Measurements from ENCODE around the gene ADARB2. TPM values are rescaled to one million over a fixed set of nuclear protein-coding genes. Genes with fewer than 3 reads are reported as not detected.

ADARB2 gene
- total and polyA plus RNA-seq, 4 experiments from 2014 or later = 13.5 to 14.1 TPM; not detected in 2

GRCh38 chr10:1604246-1604645 is 133.1 kb downstream of the ADARB2 start:
- Mint-ChIP-seq H3K36me3 (no peaks in the 10 kb centered on the region), H3K27ac (no peak overlapping the region), H3K4me1 (peaks cover 2 to 10% (median 4%) of the 10 kb centered on the region in 4 donors), H3K4me3 (no peak overlapping the region), H3K27me3 (peaks cover 18 to 22% of the 10 kb centered on the region in 2 donors), H3K9me3 (no peaks in the 10 kb centered on the region)
- Histone ChIP-seq H3K9me3 (ENCODE audit: control insufficient read depth in 1 of 2, low read length in 2 of 2) (no peaks in the 10 kb centered on the region), H3K27me3 (ENCODE audit: insufficient read depth, low read length) (peaks cover 3% of the 10 kb centered on the region), H3K4me1 (ENCODE audit: insufficient read depth, low read length) (no peaks in the 10 kb centered on the region), H3K4me3 (ENCODE audit: low read length in 2 of 2) (no peak overlapping the region), H3K27ac (ENCODE audit: low read depth, low read length) (no peak overlapping the region), H3K36me3 (ENCODE audit: insufficient read depth, low read length) (no peaks in the 10 kb centered on the region)
- intact Hi-C loops (cut with micrococcal nuclease) = no loop called here
- DNase-seq = no peak
- ChIA-PET POLR2A (ENCODE audit: partially characterized antibody) (no interaction called here), CTCF (ENCODE audit: partially characterized antibody) (no interaction called here)

- H3K9me3 ChIP-seq (ENCODE audit: control insufficient read depth in 1 of 2, low read length in 2 of 2) = no peaks in the 10 kb centered on the region
- H3K27ac Mint-ChIP-seq = no peak overlapping the region
- no peak overlapping the region for H3K4me3 Mint-ChIP-seq
- H3K27ac ChIP-seq (ENCODE audit: low read depth, low read length) = no peak overlapping the region
- no peaks in the 10 kb centered on the region for H3K9me3 Mint-ChIP-seq
- H3K4me1 ChIP-seq (ENCODE audit: insufficient read depth, low read length) = no peaks in the 10 kb centered on the region
- ChIA-PET POLR2A (ENCODE audit: partially characterized antibody) (no interaction called here), CTCF (ENCODE audit: partially characterized antibody) (no interaction called here)
- H3K36me3 Mint-ChIP-seq = no peaks in the 10 kb centered on the region
- no peak for DNase-seq
- peaks cover 0 to 5% (median 2%) of the 10 kb centered on the region in 4 donors for H3K4me1 Mint-ChIP-seq
- peaks cover 12 to 18% of the 10 kb centered on the region in 2 donors for H3K27me3 Mint-ChIP-seq
- H3K4me3 ChIP-seq (ENCODE audit: low read length in 2 of 2) = no peak overlapping the region
- no peaks in the 10 kb centered on the region for H3K36me3 ChIP-seq (ENCODE audit: insufficient read depth, low read length)
- H3K27me3 ChIP-seq (ENCODE audit: insufficient read depth, low read length) = no peaks in the 10 kb centered on the region
- intact Hi-C loops (cut with micrococcal nuclease) = no loop called here
These were observed 134.1 kb downstream of the ADARB2 start for GRCh38 chr10:1603181-1603580.

GRCh38 chr10:1602037-1602484 is 135.3 kb downstream of the ADARB2 start:
- H3K4me3 ChIP-seq (ENCODE audit: low read length in 2 of 2) = no peak overlapping the region
- no peak overlapping the region for H3K4me3 Mint-ChIP-seq
- H3K36me3 ChIP-seq (ENCODE audit: insufficient read depth, low read length) = no peaks in the 10 kb centered on the region
- H3K9me3 Mint-ChIP-seq = peaks cover 0 to 3% (median 0%) of the 10 kb centered on the region in 8 donors
- H3K27ac Mint-ChIP-seq = no peak overlapping the region
- ChIA-PET POLR2A (ENCODE audit: partially characterized antibody) (no interaction called here), CTCF (ENCODE audit: partially characterized antibody) (no interaction called here)
- H3K27ac ChIP-seq (ENCODE audit: low read depth, low read length) = no peak overlapping the region
- no peak for DNase-seq
- H3K27me3 ChIP-seq (ENCODE audit: insufficient read depth, low read length) = no peaks in the 10 kb centered on the region
- peaks cover 0 to 2% (median 0%) of the 10 kb centered on the region in 4 donors for H3K4me1 Mint-ChIP-seq
- no peaks in the 10 kb centered on the region for H3K4me1 ChIP-seq (ENCODE audit: insufficient read depth, low read length)
- peaks cover 4 to 9% of the 10 kb centered on the region in 2 donors for H3K27me3 Mint-ChIP-seq
- no peaks in the 10 kb centered on the region for H3K36me3 Mint-ChIP-seq
- intact Hi-C loops (cut with micrococcal nuclease) = no loop called here
- H3K9me3 ChIP-seq (ENCODE audit: control insufficient read depth in 1 of 2, low read length in 2 of 2) = no peaks in the 10 kb centered on the region

GRCh38 chr10:1601406-1601805 is 135.9 kb downstream of the ADARB2 start:
- no peak for DNase-seq
- Mint-ChIP-seq H3K36me3 (no peaks in the 10 kb centered on the region), H3K27ac (no peak overlapping the region), H3K4me3 (no peak overlapping the region), H3K27me3 (peaks cover 4 to 6% of the 10 kb centered on the region in 2 donors), H3K9me3 (peaks cover 0 to 4% (median 0%) of the 10 kb centered on the region in 8 donors), H3K4me1 (peaks cover 0 to 2% (median 0%) of the 10 kb centered on the region in 4 donors)
- CTCF ChIA-PET (ENCODE audit: partially characterized antibody) = no interaction called here
- H3K36me3 ChIP-seq (ENCODE audit: insufficient read depth, low read length) = no peaks in the 10 kb centered on the region
- intact Hi-C loops (cut with micrococcal nuclease) = no loop called here
- POLR2A ChIA-PET (ENCODE audit: partially characterized antibody) = no interaction called here
- no peak overlapping the region for H3K4me3 ChIP-seq (ENCODE audit: low read length in 2 of 2)
- no peak overlapping the region for H3K27ac ChIP-seq (ENCODE audit: low read depth, low read length)
- H3K4me1 ChIP-seq (ENCODE audit: insufficient read depth, low read length) = no peaks in the 10 kb centered on the region
- H3K9me3 ChIP-seq (ENCODE audit: control insufficient read depth in 1 of 2, low read length in 2 of 2) = no peaks in the 10 kb centered on the region
- no peaks in the 10 kb centered on the region for H3K27me3 ChIP-seq (ENCODE audit: insufficient read depth, low read length)

GRCh38 chr10:1600861-1601260 is 136.5 kb downstream of the ADARB2 start:
- Histone ChIP-seq H3K27me3 (ENCODE audit: insufficient read depth, low read length) (no peaks in the 10 kb centered on the region), H3K4me1 (ENCODE audit: insufficient read depth, low read length) (no peaks in the 10 kb centered on the region), H3K36me3 (ENCODE audit: insufficient read depth, low read length) (no peaks in the 10 kb centered on the region), H3K9me3 (ENCODE audit: control insufficient read depth in 1 of 2, low read length in 2 of 2) (no peaks in the 10 kb centered on the region), H3K4me3 (ENCODE audit: low read length in 2 of 2) (no peak overlapping the region), H3K27ac (ENCODE audit: low read depth, low read length) (no peak overlapping the region)
- ChIA-PET CTCF (ENCODE audit: partially characterized antibody) (no interaction called here), POLR2A (ENCODE audit: partially characterized antibody) (no interaction called here)
- Mint-ChIP-seq H3K4me1 (peaks cover 0 to 2% (median 0%) of the 10 kb centered on the region in 4 donors), H3K36me3 (no peaks in the 10 kb centered on the region), H3K9me3 (peaks cover 0 to 4% (median 0%) of the 10 kb centered on the region in 8 donors), H3K27ac (no peak overlapping the region), H3K27me3 (peaks cover 1 to 5% of the 10 kb centered on the region in 2 donors), H3K4me3 (no peak overlapping the region)
- intact Hi-C loops (cut with micrococcal nuclease) = no loop called here
- no peak for DNase-seq

GRCh38 chr10:1598393-1599153 is 138.8 kb downstream of the ADARB2 start:
- H3K36me3 Mint-ChIP-seq = no peaks in the 10 kb centered on the region
- ChIA-PET POLR2A (ENCODE audit: partially characterized antibody) (no interaction called here), CTCF (ENCODE audit: partially characterized antibody) (no interaction called here)
- peaks cover 0 to 2% (median 0%) of the 10 kb centered on the region in 4 donors for H3K4me1 Mint-ChIP-seq
- no peaks in the 10 kb centered on the region for H3K36me3 ChIP-seq (ENCODE audit: insufficient read depth, low read length)
- no peak overlapping the region for H3K27ac ChIP-seq (ENCODE audit: low read depth, low read length)
- no peak overlapping the region for H3K4me3 ChIP-seq (ENCODE audit: low read length in 2 of 2)
- H3K9me3 Mint-ChIP-seq = peaks cover 0 to 4% (median 0%) of the 10 kb centered on the region in 8 donors
- no peaks in the 10 kb centered on the region for H3K4me1 ChIP-seq (ENCODE audit: insufficient read depth, low read length)
- no peak overlapping the region for H3K27ac Mint-ChIP-seq
- DNase-seq = no peak
- intact Hi-C loops (cut with micrococcal nuclease) = no loop called here
- H3K27me3 Mint-ChIP-seq = peaks cover 1 to 8% of the 10 kb centered on the region in 2 donors
- H3K4me3 Mint-ChIP-seq = no peak overlapping the region
- no peaks in the 10 kb centered on the region for H3K9me3 ChIP-seq (ENCODE audit: control insufficient read depth in 1 of 2, low read length in 2 of 2)
- H3K27me3 ChIP-seq (ENCODE audit: insufficient read depth, low read length) = no peaks in the 10 kb centered on the region

GRCh38 chr10:1597370-1598146 is 139.8 kb downstream of the ADARB2 start:
- H3K4me1 ChIP-seq (ENCODE audit: insufficient read depth, low read length) = no peaks in the 10 kb centered on the region
- Mint-ChIP-seq H3K9me3 (peaks cover 0 to 4% (median 0%) of the 10 kb centered on the region in 8 donors), H3K4me3 (no peak overlapping the region), H3K36me3 (no peaks in the 10 kb centered on the region), H3K27me3 (peaks cover 1 to 8% of the 10 kb centered on the region in 2 donors), H3K4me1 (no peaks in the 10 kb centered on the region), H3K27ac (peak overlapping the region in 1 of 7 donors; percentile 2)
- H3K27ac ChIP-seq (ENCODE audit: low read depth, low read length) = no peak overlapping the region
- DNase-seq = no peak
- intact Hi-C loops (cut with micrococcal nuclease) = no loop called here
- CTCF ChIA-PET (ENCODE audit: partially characterized antibody) = no interaction called here
- H3K27me3 ChIP-seq (ENCODE audit: insufficient read depth, low read length) = no peaks in the 10 kb centered on the region
- H3K36me3 ChIP-seq (ENCODE audit: insufficient read depth, low read length) = no peaks in the 10 kb centered on the region
- H3K4me3 ChIP-seq (ENCODE audit: low read length in 2 of 2) = no peak overlapping the region
- H3K9me3 ChIP-seq (ENCODE audit: control insufficient read depth in 1 of 2, low read length in 2 of 2) = no peaks in the 10 kb centered on the region
- POLR2A ChIA-PET (ENCODE audit: partially characterized antibody) = no interaction called here
